Cardiac septum (tissue), 1 donor: ENCODE data around the gene XPNPEP1. TPM values are rescaled to one million over a fixed set of nuclear protein-coding genes. Genes with fewer than 3 reads are reported as not detected.
A peak's percentile ranks its signal among the peaks of the same experiment; 100 is the strongest.

ENCODE experiments used
- DNase-seq: peaks from one replicate; pipeline ENCODE4 v3.0.0-alpha.2; 2020; ENCODE audit warnings: low spot score
- intact Hi-C: fragments of 100-400 bp; cut with DNase I; formaldehyde crosslinking; loops from one replicate; pipeline ENCODE4 v1.14.0; 2022
- total RNA-seq: library from RNA; stranded (reverse); fragmentation: NEBNext Ultra II Directional; extraction: Animal tissue kit (Norgen Biotek cat#: 25700); gene quantifications from one replicate; pipeline ENCODE4 v1.2.1, GENCODE V29; 2021
- donor health status: DM: no; HTN: no; CAD: no.

The XPNPEP1 gene
- total RNA-seq, 1 donor from 2014 or later, result 43.5 TPM

DNA sequence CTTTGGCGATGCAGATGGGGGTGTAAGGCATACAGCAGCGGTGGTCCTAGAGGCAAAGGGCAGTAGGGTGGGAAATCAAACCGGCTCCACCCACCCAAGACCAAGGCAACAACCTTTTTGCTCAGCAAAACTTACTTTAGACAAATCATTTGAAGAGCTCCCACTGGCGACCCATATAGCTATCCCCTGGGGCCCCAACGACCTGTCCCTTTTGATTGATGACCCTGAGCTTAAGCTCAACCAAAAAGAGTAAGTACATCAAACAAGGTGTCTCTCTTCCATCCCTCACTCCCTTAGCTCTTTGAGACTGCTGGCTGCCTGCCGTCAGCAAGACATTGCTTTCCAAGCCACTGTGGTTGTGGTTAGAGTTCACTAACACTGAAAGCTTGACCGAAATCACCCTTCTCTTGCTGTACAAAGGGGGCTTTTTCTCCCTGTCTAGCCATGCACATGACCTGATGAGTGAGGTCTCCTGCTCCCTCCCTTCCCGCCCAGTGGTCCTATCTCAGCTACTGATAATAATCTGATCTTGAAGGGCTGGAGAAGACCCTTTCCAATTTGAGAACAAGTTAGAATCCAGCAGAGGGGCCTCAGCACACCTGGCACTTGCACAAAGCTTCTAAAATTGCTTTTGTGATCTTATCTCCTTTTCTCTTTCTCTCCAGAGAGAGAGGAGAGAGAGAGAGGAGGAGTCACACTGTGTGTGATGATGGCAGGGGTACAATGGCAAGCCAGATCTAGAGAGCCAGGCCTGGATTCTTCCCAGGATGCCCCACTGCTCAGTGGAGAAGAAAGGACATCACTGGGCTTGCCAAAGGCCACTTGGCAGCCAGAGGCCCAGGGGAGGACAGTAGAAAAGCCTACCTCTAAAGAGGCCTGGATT, 42.2 kb downstream of the XPNPEP1 start:
- no peak for DNase-seq
- intact Hi-C loops, result no loop called here

- no peak for DNase-seq
- intact Hi-C loops, result no loop called here
Measured at GRCh38 chr10:109877546-109877945, 45.8 kb downstream of the XPNPEP1 start.

DNA sequence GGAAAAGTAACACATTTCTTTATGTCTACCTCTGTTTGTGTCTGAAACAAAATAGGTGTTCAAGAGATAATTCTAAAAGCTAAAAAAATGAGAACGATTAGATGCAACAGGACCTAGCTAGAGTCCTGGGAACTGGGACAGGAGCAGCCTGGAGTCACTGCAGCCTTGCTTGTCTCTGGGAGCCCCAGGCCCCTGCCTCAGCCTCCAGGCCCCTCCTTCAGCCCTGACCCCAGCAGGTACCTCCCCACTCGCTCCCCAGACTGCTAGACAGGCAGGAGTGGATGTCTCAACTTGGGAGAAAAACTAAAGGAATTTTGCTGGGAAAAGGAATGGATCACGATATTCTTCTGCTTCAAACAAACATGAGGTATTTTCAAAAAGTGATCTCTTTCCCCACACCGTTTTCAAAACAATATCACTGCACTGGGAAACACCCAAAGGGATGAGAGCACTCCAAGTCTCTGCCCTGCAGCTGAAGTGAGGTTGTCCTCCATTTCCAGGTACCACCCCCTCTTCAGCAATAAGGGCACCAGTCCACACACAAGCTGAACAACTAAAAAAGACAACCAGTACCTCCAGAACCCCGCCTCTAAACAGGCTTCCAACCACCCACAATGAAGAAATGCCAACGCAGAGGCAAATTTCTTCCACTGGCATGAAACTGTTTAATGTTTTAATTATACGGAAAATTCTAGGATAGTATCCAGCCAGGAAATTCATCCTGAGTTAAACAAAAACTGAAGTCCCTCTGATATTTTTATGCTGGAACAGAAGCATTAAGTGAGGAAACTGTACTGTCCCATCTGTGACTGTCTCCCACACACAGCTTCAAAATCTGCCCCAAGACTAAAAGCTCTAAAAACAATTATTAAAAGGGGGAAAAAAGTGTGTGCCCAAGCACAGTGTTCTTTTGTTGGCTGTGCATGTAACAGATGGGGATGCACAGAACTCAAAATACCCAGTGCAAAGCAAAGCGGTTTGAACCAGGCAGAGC, 47.2 kb downstream of the XPNPEP1 start:
- no peak for DNase-seq
- intact Hi-C loops, result no loop called here

GRCh38 chr10:109875151-109875568, 48.2 kb downstream of the XPNPEP1 start:
- DNase-seq, result no peak
- intact Hi-C loops, result no loop called here

DNA sequence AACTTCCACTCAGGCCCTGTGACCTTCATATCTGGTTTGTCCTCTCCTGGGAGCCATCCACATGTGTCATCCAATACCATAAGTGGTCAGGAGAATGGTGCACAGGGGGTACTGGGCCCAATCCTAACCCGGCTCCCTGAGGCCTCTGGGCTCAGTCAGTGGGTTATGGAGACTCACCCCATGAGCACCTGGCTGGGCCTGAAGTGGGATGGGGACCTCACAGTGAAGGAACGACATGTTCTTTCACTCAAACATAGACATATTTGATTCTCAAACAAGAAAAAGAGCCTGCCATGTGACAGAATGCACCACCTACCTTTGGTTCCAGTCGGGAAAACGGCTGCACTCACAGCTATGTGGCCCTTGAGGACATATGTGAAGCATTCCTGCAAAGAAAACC, 51.8 kb downstream of the XPNPEP1 start:
- no peak for DNase-seq
- intact Hi-C loops, result no loop called here

DNA sequence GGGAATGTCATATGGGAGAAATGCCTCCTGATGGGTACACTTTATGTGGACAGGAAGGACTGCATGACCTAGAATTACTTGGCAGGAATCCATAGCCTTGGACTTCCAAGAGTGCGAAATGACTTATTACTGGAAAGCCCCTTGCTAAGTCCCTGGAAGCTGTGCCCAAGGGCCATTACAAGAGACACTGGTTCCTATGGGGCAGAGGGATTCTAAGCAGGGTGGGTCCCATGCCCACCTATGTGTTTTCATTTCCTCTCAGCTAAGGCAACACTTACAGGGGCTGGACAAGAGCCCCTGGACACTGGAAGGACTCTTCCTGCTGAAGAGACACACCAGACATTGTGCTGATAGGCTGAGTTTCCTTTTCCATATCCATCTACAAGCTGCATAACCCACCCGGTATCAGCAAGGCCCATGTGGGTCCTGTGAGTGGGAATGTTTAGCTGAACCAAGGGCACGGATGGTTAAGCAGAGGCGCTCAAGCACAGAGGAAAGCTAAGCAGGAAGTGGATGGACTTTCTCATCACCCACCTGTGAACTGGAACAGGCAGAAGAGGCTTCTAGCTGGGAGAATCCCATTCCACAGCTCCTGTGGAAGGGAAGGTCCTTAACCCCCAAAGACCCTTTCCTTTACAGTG, 56.2 kb downstream of the XPNPEP1 start:
- no peak for DNase-seq
- intact Hi-C loops, result no loop called here

- no peak for DNase-seq
- intact Hi-C loops, result no loop called here
Measured at GRCh38 chr10:109866168-109866994, 56.9 kb downstream of the XPNPEP1 start.

DNA sequence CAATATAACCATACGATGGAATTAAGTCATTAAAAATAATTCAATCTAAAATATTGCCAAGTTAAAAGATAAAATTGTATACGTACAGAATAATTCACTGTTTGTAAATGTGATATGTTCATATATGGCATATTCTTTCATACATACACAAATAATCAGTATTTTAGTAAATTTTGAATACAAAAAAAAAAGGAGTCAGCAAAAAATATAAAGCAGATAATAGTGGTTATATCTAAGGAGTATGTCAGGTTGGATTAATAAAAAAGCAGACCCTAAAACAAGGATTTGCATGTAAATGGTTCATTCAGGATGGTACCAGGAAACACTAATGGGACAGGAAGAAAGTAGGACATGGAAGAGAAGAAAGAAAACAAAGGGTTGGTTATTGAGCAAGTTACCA, 59.5 kb downstream of the XPNPEP1 start:
- no peak for DNase-seq
- intact Hi-C loops, result no loop called here

DNA sequence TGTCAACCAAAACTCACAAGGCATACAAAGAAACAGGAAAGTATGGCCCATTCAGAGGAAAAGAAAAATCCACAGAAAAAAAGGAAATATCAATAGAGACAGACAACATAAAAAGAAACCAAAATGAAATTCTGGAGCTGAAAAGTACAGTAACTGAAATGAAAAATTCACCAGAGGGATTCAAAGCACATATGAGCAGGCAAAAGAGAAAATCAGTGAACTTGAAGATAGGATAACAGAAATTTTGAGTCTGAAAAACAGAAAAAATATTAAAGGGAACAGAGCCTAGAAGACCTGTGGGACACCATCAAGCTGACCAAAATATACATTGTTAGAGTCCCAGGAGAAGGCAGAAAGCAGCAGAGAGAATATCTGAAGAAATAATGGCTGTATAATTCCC, 60.6 kb downstream of the XPNPEP1 start:
- intact Hi-C loops, result no loop called here
- DNase-seq, result no peak

GRCh38 chr10:109862041-109862440, 61.3 kb downstream of the XPNPEP1 start:
- DNase-seq, result no peak
- intact Hi-C loops, result no loop called here

- DNase-seq, result no peak
- intact Hi-C loops, result no loop called here
Measured at GRCh38 chr10:109861081-109861480, 62.2 kb downstream of the XPNPEP1 start.

DNA sequence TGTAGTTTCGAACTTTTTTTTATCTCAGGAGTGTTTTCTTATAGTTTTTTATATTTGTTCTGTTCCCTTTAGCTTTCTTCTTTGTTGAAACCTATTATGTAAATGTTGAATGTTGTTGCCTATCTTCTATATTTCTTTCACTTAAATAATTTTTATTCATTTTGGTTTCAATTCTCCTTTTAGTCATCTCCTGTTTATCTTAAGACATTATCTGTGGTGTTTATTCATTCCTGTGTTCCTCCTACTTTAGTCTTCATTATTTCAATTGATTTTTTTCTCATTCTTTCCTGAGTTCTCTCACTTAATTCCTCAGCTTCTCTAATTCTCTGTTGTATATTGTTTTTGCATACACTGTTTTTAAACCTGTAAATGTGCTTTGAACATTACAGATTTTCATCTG, 64.1 kb downstream of the XPNPEP1 start:
- intact Hi-C loops, result no loop called here
- DNase-seq, result no peak

- DNase-seq, result no peak
- intact Hi-C loops, result no loop called here
Measured at GRCh38 chr10:109855746-109856145, 67.6 kb downstream of the XPNPEP1 start.

DNA sequence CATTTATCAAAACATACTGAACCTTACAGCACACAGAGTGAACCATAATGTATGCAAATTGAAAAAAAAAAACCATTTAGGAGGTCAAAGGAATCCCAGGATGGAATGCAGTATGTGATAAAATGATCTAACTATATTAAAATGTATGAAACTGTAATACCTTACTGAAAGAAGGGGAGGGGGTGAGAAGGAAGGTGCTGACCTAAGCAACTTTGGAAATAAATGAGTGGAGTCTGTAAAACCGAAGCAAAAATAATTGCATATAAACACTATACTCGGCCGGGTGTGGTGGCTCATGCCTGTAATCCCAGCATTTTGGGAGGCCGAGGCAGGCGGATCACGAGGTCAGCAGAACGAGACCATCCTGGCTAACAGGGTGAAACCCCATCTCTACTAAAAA, 69.4 kb downstream of the XPNPEP1 start:
- no peak for DNase-seq

DNA sequence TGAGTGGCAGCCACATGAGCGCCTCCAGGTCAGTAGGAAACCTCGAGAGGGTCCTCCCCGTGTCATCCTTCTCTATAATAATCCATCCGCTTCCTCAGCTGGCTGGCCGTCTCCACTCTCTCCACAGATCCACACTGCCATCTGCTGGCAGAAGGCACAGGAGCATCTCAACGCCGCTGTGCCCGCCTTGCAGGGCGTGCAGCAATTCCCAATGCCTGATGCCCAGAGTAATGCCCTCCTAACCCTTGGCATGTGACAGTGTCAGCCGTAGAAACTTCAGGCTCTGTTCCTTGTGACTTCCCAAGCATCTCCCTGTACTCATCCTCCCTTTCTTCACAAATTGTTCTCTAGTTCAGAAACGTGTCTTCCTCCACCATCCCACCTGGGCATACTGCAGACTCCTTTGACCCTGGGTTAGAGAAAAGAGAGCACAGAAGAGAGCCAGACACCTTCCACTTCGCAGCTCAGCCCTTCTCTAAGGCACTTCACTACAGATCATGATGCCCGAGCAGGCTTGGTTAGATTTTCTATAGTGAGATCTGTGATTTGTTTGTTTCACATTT, 70.8 kb downstream of the XPNPEP1 start:
- DNase-seq, result peak; percentile 85
- intact Hi-C loops, result no loop called here

More for the DNA sequence above, 69.4 kb downstream of the XPNPEP1 start:
- intact Hi-C loops, result no loop called here

DNA sequence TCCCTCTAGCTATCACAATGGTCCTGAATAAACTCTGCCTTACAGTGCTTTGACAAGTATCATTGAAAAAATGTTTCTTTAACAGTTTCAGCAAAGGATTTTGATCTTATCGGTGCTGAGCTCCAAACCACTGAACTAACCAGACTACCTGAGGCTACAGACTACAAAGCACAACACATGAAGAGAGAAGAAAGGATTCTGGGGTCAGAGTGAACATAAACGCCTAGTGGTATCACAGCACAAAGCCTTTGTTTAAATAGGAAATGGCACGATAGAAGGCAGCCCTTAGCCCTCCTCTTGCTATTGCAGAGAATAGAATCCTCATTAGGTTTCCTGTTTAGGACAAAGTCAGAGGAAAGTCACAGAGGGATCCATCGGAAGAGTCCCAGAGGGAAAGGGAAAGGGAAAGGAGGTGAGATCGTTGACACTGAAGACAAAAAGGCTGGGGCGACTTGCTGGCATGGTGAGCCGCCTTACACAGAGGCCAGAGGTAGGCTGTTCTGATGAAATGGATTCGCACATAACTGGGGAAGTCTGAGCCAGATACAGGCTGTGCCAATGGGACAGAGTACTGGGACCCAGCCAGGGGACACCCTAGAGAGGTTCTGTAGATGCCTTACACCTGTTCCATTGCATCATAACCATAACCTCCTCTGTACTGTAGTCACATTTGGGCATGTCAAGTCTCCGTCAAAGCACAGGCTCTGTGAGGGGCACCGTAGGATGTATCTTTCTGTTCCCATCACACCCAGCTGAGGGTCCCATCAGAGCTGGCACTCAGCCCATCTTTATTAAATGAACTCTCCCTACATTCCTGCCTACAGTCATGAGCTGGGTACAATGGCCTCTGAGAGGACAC, 71.5 kb downstream of the XPNPEP1 start:
- intact Hi-C loops, result no loop called here
- DNase-seq, result no peak

- no peak for DNase-seq
- intact Hi-C loops, result no loop called here
Measured at GRCh38 chr10:109846832-109847231, 76.5 kb downstream of the XPNPEP1 start.

DNA sequence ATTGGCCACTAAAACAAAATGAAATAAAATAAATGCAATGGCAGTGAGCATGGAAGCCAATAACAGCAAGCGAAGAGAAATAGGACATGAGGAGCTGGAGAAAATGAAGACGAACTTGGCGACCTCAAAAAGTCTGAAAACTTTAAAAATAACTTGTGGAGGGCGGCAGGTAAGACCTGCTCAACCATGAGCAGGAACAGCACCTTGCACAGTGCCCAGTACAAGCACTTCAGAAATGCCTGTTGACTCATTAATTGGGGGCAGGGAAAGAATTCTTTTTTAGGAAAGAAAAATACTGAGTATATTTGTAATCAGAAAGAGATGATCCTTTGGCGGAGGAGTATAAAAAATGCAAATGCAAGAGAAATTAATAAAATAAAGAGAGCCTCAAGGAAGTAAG, 78.0 kb downstream of the XPNPEP1 start:
- DNase-seq, result no peak
- intact Hi-C loops, result no loop called here
